Measurements from ENCODE around the gene ABCF2. TPM values are rescaled to one million over a fixed set of nuclear protein-coding genes. Genes with fewer than 3 reads are reported as not detected.

Gene ABCF2
- total RNA-seq, 1 donor from 2014 or later = 47.3 TPM

DNA sequence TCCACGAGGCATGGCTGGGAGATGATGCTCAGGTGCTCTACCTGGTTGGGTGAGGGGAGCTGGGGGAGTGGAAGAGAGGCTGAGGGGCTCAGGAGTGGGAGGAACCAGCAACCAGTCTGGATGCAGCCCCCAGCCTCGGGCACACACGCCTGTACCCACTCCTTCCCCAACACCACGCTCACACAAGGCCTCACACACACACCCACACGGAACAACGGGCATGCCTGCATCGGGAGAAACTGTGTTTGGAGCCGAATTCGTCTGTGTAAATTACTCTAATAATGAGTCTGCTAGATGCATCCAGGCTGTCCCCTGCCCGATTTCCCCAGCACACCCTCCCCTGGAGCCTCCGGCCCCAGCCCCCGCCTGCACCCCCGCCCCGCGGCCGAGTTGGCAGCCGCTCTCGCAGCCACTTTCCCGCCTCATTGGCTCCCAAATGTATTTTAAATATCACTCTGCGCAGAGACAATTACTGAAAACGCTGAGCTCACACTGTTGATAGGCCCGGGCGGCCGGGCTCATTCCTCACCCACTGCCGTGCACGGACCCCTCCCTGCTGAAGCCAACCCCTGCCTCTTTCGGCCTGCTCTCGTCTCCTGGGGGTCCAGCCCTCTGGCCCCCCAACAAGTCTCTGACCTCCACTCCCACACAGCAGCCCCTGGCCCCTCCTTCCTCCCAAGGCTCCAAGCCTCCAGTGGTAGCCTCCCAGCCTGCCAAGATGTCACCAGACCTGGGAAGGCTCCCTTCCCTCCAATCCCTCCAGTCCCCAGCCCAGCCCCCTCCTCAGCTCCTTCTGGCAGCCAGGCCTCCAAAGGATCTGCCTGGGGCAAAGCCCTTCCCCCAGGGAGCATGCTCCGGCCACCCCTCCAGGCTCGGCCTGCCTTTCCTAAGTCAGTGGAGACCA, 27.8 kb downstream of the ABCF2 start:
- CTCF ChIA-PET = no interaction called here
- DNase-seq (no peak), ATAC-seq (ENCODE audit: low read depth) (no peak)
- Mint-ChIP-seq H3K9me3 (no peaks in the 10 kb centered on the region), H3K36me3 (ENCODE audit: low read depth) (no peaks in the 10 kb centered on the region), H3K27me3 (peaks cover 13% of the 10 kb centered on the region), H3K4me3 (no peak overlapping the region), H3K27ac (no peak overlapping the region), H3K4me1 (no peaks in the 10 kb centered on the region)
- intact Hi-C loops (cut with micrococcal nuclease) = no loop called here
- POLR2A ChIA-PET = interaction anchor here (0.7 kb wide), 1 partner anchor 186 kb away, joined by 3 read pairs; no protein-coding TSS in a partner anchor
- TF ChIP-seq, protein P1, sequence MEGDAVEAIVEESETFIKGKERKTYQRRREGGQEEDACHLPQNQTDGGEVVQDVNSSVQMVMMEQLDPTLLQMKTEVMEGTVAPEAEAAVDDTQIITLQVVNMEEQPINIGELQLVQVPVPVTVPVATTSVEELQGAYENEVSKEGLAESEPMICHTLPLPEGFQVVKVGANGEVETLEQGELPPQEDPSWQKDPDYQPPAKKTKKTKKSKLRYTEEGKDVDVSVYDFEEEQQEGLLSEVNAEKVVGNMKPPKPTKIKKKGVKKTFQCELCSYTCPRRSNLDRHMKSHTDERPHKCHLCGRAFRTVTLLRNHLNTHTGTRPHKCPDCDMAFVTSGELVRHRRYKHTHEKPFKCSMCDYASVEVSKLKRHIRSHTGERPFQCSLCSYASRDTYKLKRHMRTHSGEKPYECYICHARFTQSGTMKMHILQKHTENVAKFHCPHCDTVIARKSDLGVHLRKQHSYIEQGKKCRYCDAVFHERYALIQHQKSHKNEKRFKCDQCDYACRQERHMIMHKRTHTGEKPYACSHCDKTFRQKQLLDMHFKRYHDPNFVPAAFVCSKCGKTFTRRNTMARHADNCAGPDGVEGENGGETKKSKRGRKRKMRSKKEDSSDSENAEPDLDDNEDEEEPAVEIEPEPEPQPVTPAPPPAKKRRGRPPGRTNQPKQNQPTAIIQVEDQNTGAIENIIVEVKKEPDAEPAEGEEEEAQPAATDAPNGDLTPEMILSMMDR (IDR thresholded peaks at IDR 0.05) = no peak

DNA sequence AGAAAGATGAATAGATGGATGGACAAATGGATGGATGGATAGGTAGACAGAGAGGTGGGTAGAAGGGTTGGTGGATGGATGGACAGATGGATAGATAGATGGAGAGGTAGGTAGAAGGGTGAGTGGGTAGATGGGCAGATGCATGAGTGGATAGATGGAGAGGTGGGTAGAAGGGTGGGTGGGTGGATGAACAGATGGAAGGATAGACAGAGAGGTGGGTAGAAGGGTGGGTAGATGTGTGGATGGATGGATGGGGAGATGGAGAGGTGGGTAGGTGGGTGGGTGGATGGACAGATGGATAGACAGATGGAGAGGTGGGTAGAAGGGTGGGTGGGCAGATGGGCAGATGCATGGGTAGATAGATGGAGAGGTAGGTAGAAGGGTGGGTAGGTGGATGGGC, 29.1 kb downstream of the ABCF2 start:
- CTCF ChIA-PET = no interaction called here
- ATAC-seq (ENCODE audit: low read depth) (no peak), DNase-seq (no peak)
- intact Hi-C loops (cut with micrococcal nuclease) = no loop called here
- no peak overlapping the region for H3K4me3 Mint-ChIP-seq
- H3K36me3 Mint-ChIP-seq (ENCODE audit: low read depth) = no peaks in the 10 kb centered on the region
- TF ChIP-seq, protein P1 (IDR thresholded peaks at IDR 0.05) = no peak
- no peaks in the 10 kb centered on the region for H3K9me3 Mint-ChIP-seq
- POLR2A ChIA-PET = no interaction called here
- H3K4me1 Mint-ChIP-seq = no peaks in the 10 kb centered on the region
- peaks cover 7% of the 10 kb centered on the region for H3K27me3 Mint-ChIP-seq
- H3K27ac Mint-ChIP-seq = no peak overlapping the region

DNA sequence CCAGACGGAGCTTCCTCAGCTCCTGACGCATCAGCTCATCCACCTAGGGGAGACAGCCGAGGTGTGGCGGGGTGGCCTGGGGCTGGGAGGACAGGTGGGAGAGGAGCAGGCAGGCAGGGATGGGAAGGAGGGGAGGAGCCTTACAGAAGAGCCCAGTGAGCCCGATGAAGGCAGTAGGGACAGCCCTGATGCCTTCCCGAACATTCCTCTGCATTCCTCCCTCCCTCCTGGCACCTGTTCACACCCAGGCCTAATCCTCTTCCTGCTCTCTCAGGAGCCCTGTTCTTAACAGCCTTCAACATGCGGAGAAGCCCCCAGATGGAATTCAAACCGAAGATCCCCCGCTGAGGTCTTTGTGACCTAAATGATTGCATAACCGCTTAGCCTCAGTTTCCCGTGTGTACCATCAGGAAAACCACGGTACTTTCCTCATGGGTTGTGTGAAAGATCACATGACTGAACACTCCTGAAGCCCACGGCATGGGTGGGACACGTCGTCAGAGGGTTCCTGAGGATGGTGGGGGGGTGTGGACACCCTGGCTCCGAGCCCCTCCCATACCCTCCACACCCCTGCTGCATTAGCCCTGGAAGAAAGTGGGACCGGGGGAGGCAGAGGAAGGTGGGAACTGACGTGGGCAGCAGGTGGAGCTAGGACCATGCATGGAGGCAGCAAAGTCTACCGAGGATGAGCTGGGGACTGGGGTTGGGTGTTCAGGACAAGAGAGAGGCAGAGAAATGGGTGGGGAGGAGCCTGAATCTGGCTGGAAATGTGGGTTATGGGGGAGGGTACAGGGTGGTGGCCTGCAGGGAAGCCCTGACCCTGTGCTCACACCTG, 31.2 kb downstream of the ABCF2 start:
- TF ChIP-seq, protein P1 (IDR thresholded peaks at IDR 0.05) = no peak
- POLR2A ChIA-PET = no interaction called here

DNA sequence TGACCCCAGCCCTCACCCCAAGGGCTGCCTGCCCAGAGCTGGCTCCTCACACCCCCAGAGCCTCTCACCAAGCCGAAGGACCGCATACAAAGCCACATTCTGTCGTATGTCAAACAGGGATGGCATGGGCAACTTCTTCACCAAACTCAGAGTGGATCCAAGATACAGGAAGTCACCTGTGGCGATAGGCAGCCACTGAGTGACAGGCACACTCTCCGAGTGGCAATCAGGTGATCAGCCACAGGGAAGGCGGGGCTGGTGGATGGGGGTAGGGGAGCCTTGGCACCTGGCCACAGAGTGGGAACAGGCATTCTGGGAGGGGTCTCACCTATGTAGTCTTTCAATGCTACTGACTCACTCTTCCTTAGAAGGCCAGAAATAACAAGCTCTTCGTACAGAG, 32.8 kb downstream of the ABCF2 start:
- CTCF ChIA-PET = no interaction called here
- Mint-ChIP-seq H3K36me3 (ENCODE audit: low read depth) (no peaks in the 10 kb centered on the region), H3K9me3 (no peaks in the 10 kb centered on the region), H3K4me1 (no peaks in the 10 kb centered on the region), H3K27me3 (peaks cover 17% of the 10 kb centered on the region), H3K4me3 (no peak overlapping the region), H3K27ac (no peak overlapping the region)
- intact Hi-C loops (cut with micrococcal nuclease) = no loop called here
- POLR2A ChIA-PET = no interaction called here
- ATAC-seq (ENCODE audit: low read depth) = no peak
- TF ChIP-seq, protein P1 (IDR thresholded peaks at IDR 0.05) = no peak
- DNase-seq = no peak

More for the DNA sequence above, 31.2 kb downstream of the ABCF2 start:
- no peak for DNase-seq
- Mint-ChIP-seq H3K9me3 (no peaks in the 10 kb centered on the region), H3K27me3 (peaks cover 9% of the 10 kb centered on the region), H3K27ac (no peak overlapping the region), H3K4me3 (no peak overlapping the region), H3K4me1 (no peaks in the 10 kb centered on the region), H3K36me3 (ENCODE audit: low read depth) (no peaks in the 10 kb centered on the region)
- intact Hi-C loops (cut with micrococcal nuclease) = no loop called here
- ATAC-seq (ENCODE audit: low read depth) = no peak
- CTCF ChIA-PET = no interaction called here

Data from activated B cell treated with CpG ODN at 0.5 μM for 24 hours (primary cell).